H1 (cell line): ENCODE measurements around the gene PLPPR3. TPM values are rescaled to one million over a fixed set of nuclear protein-coding genes. Genes with fewer than 3 reads are reported as not detected.

Experiments
- CTCF ChIA-PET: fragments of 300-600 bp; sonication (Branson Sonifier 250); formaldehyde crosslinking; loops from one replicate; lab custom pipeline; 2021; ENCODE audit not compliant: partially characterized antibody; lab: Charles Lee
- POLR2A ChIA-PET: fragments of 300-600 bp; sonication (Branson Sonifier 250); formaldehyde crosslinking; loops from one replicate; lab custom pipeline; 2021; ENCODE audit warnings: inconsistent platforms; ENCODE audit not compliant: partially characterized antibody; lab: Charles Lee
- DNase-seq, 2 experiments: peaks; one replicate each; pipeline versions ENCODE4 v3.0.0 to v3.0.0-alpha.2; 2010 to 2022; ENCODE audit warnings: low spot score in 2 of 2, low read depth in 1 of 2, mixed read lengths in 1 of 2
- FAIRE-seq: peaks from 2 replicates; lab custom pipeline; 2011; peaks lifted over from hg19 to GRCh38; lab: Jason Lieb, UNC
- H2AFZ ChIP-seq: 2 replicates; pipeline ENCODE4 v1.8.1; 2012; ENCODE audit warnings: low read length, inconsistent platforms
- H2AK5ac ChIP-seq: 2 replicates; pipeline ENCODE4 v1.6.1; 2013; ENCODE audit warnings: low read depth, low read length
- H2BK120ac ChIP-seq: replicated peaks from 2 replicates; pipeline ENCODE3; 2013; ENCODE audit warnings: low read depth, low read length, inconsistent platforms
- H2BK12ac ChIP-seq: 2 replicates; pipeline ENCODE4 v1.6.1; 2013; ENCODE audit warnings: low read depth, low read length
- H2BK15ac ChIP-seq: 2 replicates; pipeline ENCODE4 v1.6.1; 2013; ENCODE audit warnings: low read length
- H2BK20ac ChIP-seq: 2 replicates; pipeline ENCODE4 v1.6.1; 2013; ENCODE audit warnings: low read length
- H2BK5ac ChIP-seq: 2 replicates; pipeline ENCODE4 v1.6.1; 2013; ENCODE audit warnings: low read depth, low read length
- H3K14ac ChIP-seq: 2 replicates; pipeline ENCODE4 v1.6.1; 2013; ENCODE audit warnings: inconsistent platforms; ENCODE audit not compliant: insufficient read length
- H3K18ac ChIP-seq: 2 replicates; pipeline ENCODE4 v1.6.1; 2013; ENCODE audit warnings: low read length; ENCODE audit errors: extremely low read depth
- H3K23ac ChIP-seq: 2 replicates; pipeline ENCODE4 v1.6.1; 2013; ENCODE audit warnings: inconsistent platforms; ENCODE audit not compliant: insufficient read length
- H3K23me2 ChIP-seq: 2 replicates; pipeline ENCODE4 v1.6.1; 2013; ENCODE audit warnings: low read depth, low read length
- H3K27ac ChIP-seq: 2 replicates; pipeline ENCODE4 v1.6.1; 2011; ENCODE audit warnings: low read depth, low read length, inconsistent platforms
- H3K27me3 ChIP-seq, 4 experiments: replicated peaks in 1 of 4; 1 replicate in 1 of 4; 2 replicates in 3 of 4; pipeline versions ENCODE4 v1.6.1 to v1.8.1; 2011 to 2013; ENCODE audit warnings: low read length in 3 of 4, mild to moderate bottlenecking in 3 of 4, inconsistent platforms in 2 of 4, mixed read lengths in 2 of 4, moderate library complexity in 1 of 4; ENCODE audit not compliant: control insufficient read depth in 3 of 4, insufficient read depth in 3 of 4; ENCODE audit errors: extremely low read depth in 1 of 4
- H3K36me3 ChIP-seq, 4 experiments: 2 replicates each; pipeline versions ENCODE4 v1.6.1 to v1.8.1; 2011 to 2013; ENCODE audit warnings: mild to moderate bottlenecking in 4 of 4, low read length in 3 of 4, moderate library complexity in 2 of 4, control low read depth in 1 of 4, inconsistent platforms in 1 of 4; ENCODE audit not compliant: insufficient read depth in 4 of 4, control insufficient read depth in 2 of 4
- H3K4ac ChIP-seq: replicated peaks from 2 replicates; pipeline ENCODE3; 2013; ENCODE audit warnings: low read length, low read depth, mixed read lengths, inconsistent platforms; ENCODE audit not compliant: insufficient read length
- H3K4me1 ChIP-seq, 4 experiments: replicated peaks in 1 of 4; 1 replicate in 1 of 4; 2 replicates in 3 of 4; pipeline versions ENCODE4 v1.6.1 to v1.8.1; 2011 to 2013; ENCODE audit warnings: low read length in 3 of 4, inconsistent platforms in 2 of 4, mixed read lengths in 1 of 4; ENCODE audit not compliant: insufficient read depth in 4 of 4, control insufficient read depth in 3 of 4
- H3K4me2 ChIP-seq, 2 experiments: 2 replicates each; pipeline versions ENCODE4 v1.6.1 to v1.8.1; 2011 to 2013; ENCODE audit warnings: low read depth in 2 of 2, low read length in 2 of 2, control low read depth in 1 of 2, inconsistent platforms in 1 of 2, mild to moderate bottlenecking in 1 of 2; ENCODE audit not compliant: insufficient read depth in 1 of 2
- H3K4me3 ChIP-seq, 4 experiments: fragments of 200-600, 300-600 bp in 1 of 4; sonication (generic), shearing (Covaris generic), sonication (Bioruptor Twin) in 1 of 4; 2 replicates each; pipeline versions ENCODE4 v1.5.1 to v1.8.1; 2011 to 2016; ENCODE audit warnings: low read length in 4 of 4, low read depth in 3 of 4, control low read depth in 2 of 4, inconsistent platforms in 2 of 4, mild to moderate bottlenecking in 2 of 4, mixed read lengths in 1 of 4, moderate library complexity in 1 of 4; ENCODE audit not compliant: insufficient read depth in 2 of 4; ENCODE audit errors: extremely low read depth in 1 of 4
- H3K56ac ChIP-seq: replicated peaks from 2 replicates; pipeline ENCODE3; 2013; ENCODE audit warnings: low read depth, mild to moderate bottlenecking, mixed read lengths, low read length, inconsistent platforms; ENCODE audit not compliant: insufficient read length
- H3K79me1 ChIP-seq: 2 replicates; pipeline ENCODE4 v1.6.1; 2013; ENCODE audit warnings: low read depth, low read length, control low read depth
- H3K79me2 ChIP-seq, 2 experiments: 2 replicates each; pipeline versions ENCODE4 v1.6.1 to v1.8.1; 2012 to 2013; ENCODE audit warnings: low read length in 2 of 2, mild to moderate bottlenecking in 2 of 2, inconsistent platforms in 1 of 2; ENCODE audit not compliant: insufficient read depth in 2 of 2, control insufficient read depth in 1 of 2
- H3K9ac ChIP-seq, 4 experiments: replicated peaks in 1 of 4; 1 replicate in 1 of 4; 2 replicates in 3 of 4; pipeline versions ENCODE4 v1.6.1 to v1.8.1; 2011 to 2013; ENCODE audit warnings: low read depth in 3 of 4, low read length in 3 of 4, control low read depth in 2 of 4, mild to moderate bottlenecking in 2 of 4, moderate library complexity in 2 of 4, inconsistent platforms in 1 of 4; ENCODE audit errors: extremely low read depth in 1 of 4
- H3K9me3 ChIP-seq, 2 experiments: 2 replicates each; pipeline versions ENCODE4 v1.6.1 to v1.8.1; 2012 to 2013; ENCODE audit warnings: mild to moderate bottlenecking in 2 of 2, moderate library complexity in 2 of 2, control low read depth in 1 of 2, inconsistent platforms in 1 of 2, low read depth in 1 of 2, low read length in 1 of 2, mixed read lengths in 1 of 2; ENCODE audit not compliant: insufficient read depth in 2 of 2
- H4K20me1 ChIP-seq, 2 experiments: replicated peaks in 1 of 2; 2 replicates each; pipeline versions ENCODE3 to v1.8.1; 2011 to 2013; ENCODE audit warnings: inconsistent platforms in 2 of 2, low read length in 2 of 2, mild to moderate bottlenecking in 1 of 2; ENCODE audit not compliant: insufficient read depth in 2 of 2, control insufficient read depth in 1 of 2
- H4K5ac ChIP-seq: 2 replicates; pipeline ENCODE4 v1.6.1; 2013; ENCODE audit warnings: low read length, low read depth, mixed read lengths, inconsistent platforms; ENCODE audit not compliant: insufficient read length
- H4K8ac ChIP-seq: 2 replicates; pipeline ENCODE4 v1.8.0; 2013; ENCODE audit warnings: mild to moderate bottlenecking, moderate library complexity, low read length, inconsistent platforms; ENCODE audit not compliant: insufficient read depth; ENCODE audit errors: extremely low read depth
- H4K91ac ChIP-seq: replicated peaks from 2 replicates; pipeline ENCODE3; 2013; ENCODE audit warnings: low read length, mixed read lengths, inconsistent platforms; ENCODE audit not compliant: insufficient read length
- POLR2AphosphoS5 ChIP-seq: IDR thresholded peaks from 2 replicates; pipeline ENCODE4 v1.6.1; 2011; ENCODE audit warnings: low read depth, low read length
- RNF2 ChIP-seq: fragments of 200-900, 300-1000 bp; sonication (generic); IDR thresholded peaks from 2 replicates; pipeline ENCODE4 v1.7.1; 2016; ENCODE audit warnings: borderline replicate concordance, low read depth, mild to moderate bottlenecking, antibody characterized with exemption, low read length; ENCODE audit not compliant: poor library complexity, severe bottlenecking; ENCODE audit errors: missing control alignments
- WGBS, 2 experiments: shearing (Covaris generic) in 1 of 2; methylation state at CpG; one replicate each; pipeline versions ENCODE4 v1.1.6 to v1.1.7; 2013 to 2015; ENCODE audit warnings: low lambda C conversion rate in 2 of 2, mixed read lengths in 2 of 2, inconsistent platforms in 1 of 2, low coverage in 1 of 2, missing lambda C conversion rate in 1 of 2; ENCODE audit not compliant: insufficient replicate concordance in 2 of 2, insufficient coverage in 1 of 2, insufficient read length in 1 of 2; ENCODE audit errors: extremely low coverage in 1 of 2, missing lambda C conversion rate in 1 of 2; 5-methylcytosine and 5-hydroxymethylcytosine counted together
- polyA plus RNA-seq, 7 experiments: library from polyadenylated mRNA; depleted of rRNA in 3 of 7; stranded (reverse) in 5 of 7; unstranded in 2 of 7; fragments of >200 nt in 5 of 7; fragments of 200-250 nt in 2 of 7; gene quantifications; 1 replicate in 5 of 7; 2 replicates in 1 of 7; 4 replicates in 1 of 7; pipeline versions ENCODE4 v1.2.1 to v1.2.3, GENCODE V29; 2011 to 2013; ENCODE audit warnings: missing spikeins in 2 of 7, mixed read lengths in 2 of 7
- total RNA-seq: library from RNA; stranded (reverse); fragmentation: NEBNext Ultra II Directional; extraction: Animal tissue kit (Norgen Biotek cat#: 25700); gene quantifications from 2 replicates; pipeline ENCODE4 v1.2.1, GENCODE V29; 2021

The PLPPR3 gene
- total and polyA plus RNA-seq, 2 of the 8 experiments (the other 6 are each of a cell fraction or from before 2014, with no cell fraction given), result 71.7 to 76.4 TPM

DNA sequence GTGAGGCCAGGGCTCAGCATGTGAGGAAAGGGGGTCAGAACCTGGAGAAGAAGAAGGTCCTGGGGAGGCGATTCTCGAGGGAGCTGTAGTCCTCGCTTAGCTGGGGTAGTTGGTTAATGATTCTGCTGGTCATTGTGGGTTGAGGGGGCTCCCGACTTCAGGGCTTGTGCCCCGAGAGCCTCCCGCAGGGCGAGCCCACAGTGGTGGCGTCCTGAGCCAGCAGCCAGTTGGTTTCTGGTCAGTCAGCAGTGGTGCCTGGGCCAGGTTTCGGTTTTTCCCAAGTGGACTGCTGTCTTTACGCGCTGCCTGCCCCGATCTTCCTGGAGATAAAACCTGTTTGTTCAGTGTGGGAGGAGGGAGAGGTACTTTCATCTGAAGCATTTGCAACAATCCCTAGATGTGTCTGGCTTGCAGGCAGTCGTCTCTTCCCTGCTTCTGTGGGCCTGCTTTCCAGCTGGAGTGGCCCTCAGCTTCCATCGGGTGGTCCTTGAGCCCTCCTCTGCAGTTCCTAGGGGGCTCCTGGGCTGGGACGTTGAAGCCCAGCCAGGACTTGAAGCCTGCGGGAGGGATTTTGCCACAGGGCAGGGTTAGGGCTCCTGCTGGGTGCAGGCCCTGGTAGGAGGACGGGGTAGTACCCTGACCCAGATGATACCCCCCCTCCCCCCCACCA, 21.3 kb downstream of the PLPPR3 start:
- no peak overlapping the region; the same call in 1 of the 2 replicates for H2BK5ac ChIP-seq
- no peak overlapping the region for H2AK5ac ChIP-seq
- peak overlapping the region in 2 of 4 experiments; percentile 24 to 44; a peak in 2 of 7 replicates for H3K9ac ChIP-seq
- ChIA-PET POLR2A (interaction anchor here (0.9 to 16.9 kb wide), 15 partner anchors 9 to 120 kb away, joined by 3 to 277 read pairs (median 12); partner anchors contain the start of genes AZU1, PLPPR3 and PRTN3), CTCF (interaction anchor here (0.9 to 1.3 kb wide), 5 partner anchors 9 to 183 kb away, joined by 3 to 5 read pairs (median 4); partner anchors contain the start of gene WDR18)
- no peak overlapping the region for H4K91ac ChIP-seq
- no peaks in the 10 kb centered on the region for H3K27me3 ChIP-seq
- peaks cover 14% of the 10 kb centered on the region for H3K79me1 ChIP-seq
- H3K36me3 ChIP-seq, result peaks cover 24 to 50% (median 44%) of the 10 kb centered on the region in 4 experiments
- FAIRE-seq (no peak), DNase-seq (no peak)
- no peak overlapping the region for H3K14ac ChIP-seq
- H3K23me2 ChIP-seq, result peaks cover 10% of the 10 kb centered on the region; the same call in 1 of the 2 replicates
- H2BK12ac ChIP-seq, result no peak overlapping the region
- H3K9me3 ChIP-seq, result no peaks in the 10 kb centered on the region
- no peak overlapping the region for H2AFZ ChIP-seq
- H3K18ac ChIP-seq, result no peak overlapping the region
- no peak overlapping the region for H3K4ac ChIP-seq
- no peak overlapping the region for H2BK15ac ChIP-seq
- peaks cover 59 to 66% of the 10 kb centered on the region in 2 experiments for H4K20me1 ChIP-seq
- 83% methylated on average over 16 of the region's 17 CpGs; no CpG with 5 or more reads in 1 of the 2 experiments for WGBS, 2 experiments
- peak overlapping the region; percentile 20; the same call in 1 of the 2 replicates for H3K27ac ChIP-seq
- peaks cover 0 to 29% (median 16%) of the 10 kb centered on the region in 4 experiments; a peak in 6 of 7 replicates for H3K4me1 ChIP-seq
- no peak overlapping the region for H3K23ac ChIP-seq
- H3K56ac ChIP-seq, result peak overlapping the region; percentile 40
- H4K8ac ChIP-seq, result no peak overlapping the region
- no peak overlapping the region for H2BK120ac ChIP-seq
- H3K4me2 ChIP-seq, result peak overlapping the region; percentile 53 to 62
- peaks cover 62 to 77% of the 10 kb centered on the region in 2 experiments for H3K79me2 ChIP-seq
- H3K4me3 ChIP-seq, result peak overlapping the region in 3 of 4 experiments; percentile 2 to 100 (median 2); a peak in 4 of 8 replicates
- no peak overlapping the region for H2BK20ac ChIP-seq
- H4K5ac ChIP-seq, result no peak overlapping the region
- TF ChIP-seq POLR2AphosphoS5 (peak; percentile 13; the same call in 1 of the 2 replicates), RNF2 (no peak)
